Measurements from ENCODE around the gene RNF149.

- TF ChIP-seq CTCF (IDR thresholded peaks at IDR 0.05) (no peak), EZH2 (IDR thresholded peaks at IDR 0.05) (no peak)
Measured at GRCh38 chr2:101351207-101351606, 42.7 kb upstream of the RNF149 start.
